Esophagus muscularis mucosa (tissue), 4 donors: ENCODE measurements around the gene PAM.

Experiments
- CTCF ChIP-seq, 3 experiments: fragments of 200-600 bp in 2 of 3; fragments of 450-650 bp in 1 of 3; sonication (generic) in 2 of 3; IDR thresholded peaks; one replicate each; pipeline ENCODE4 v1.5.1; 2017 to 2019; ENCODE audit warnings: antibody characterized with exemption in 3 of 3, mild to moderate bottlenecking in 2 of 3, moderate library complexity in 1 of 3
- EP300 ChIP-seq: sonication (generic); formaldehyde crosslinking; IDR thresholded peaks from one replicate; pipeline ENCODE4 v1.6.1; 2017; ENCODE audit warnings: antibody characterized with exemption
- POLR2AphosphoS5 ChIP-seq, 2 donors: sonication (generic); formaldehyde crosslinking; IDR thresholded peaks; one replicate each; pipeline ENCODE4 v1.6.1; 2017; ENCODE audit warnings: antibody characterized with exemption in 2 of 2

GRCh38 chr5:102763734-102764133 lies 8.6 kb downstream of the PAM start:
- no peak for TF ChIP-seq CTCF (IDR thresholded peaks at IDR 0.05)
- no peak for TF ChIP-seq EP300
- TF ChIP-seq POLR2AphosphoS5 (IDR thresholded peaks at IDR 0.05): no peak
